Prostate gland (tissue), 2 donors: Measurements from ENCODE around the gene MNT.

Experiments used
- POLR2A ChIP-seq: fragments of 450-650 bp; IDR thresholded peaks from one replicate; pipeline ENCODE4 v1.6.1; 2016; ENCODE audit warnings: antibody characterized with exemption, mild to moderate bottlenecking
- POLR2AphosphoS5 ChIP-seq: sonication (generic); formaldehyde crosslinking; IDR thresholded peaks from one replicate; pipeline ENCODE4 v1.6.1; 2017; ENCODE audit warnings: antibody characterized with exemption
- TF ChIP-seq, protein P1 (sequence below), 4 experiments: fragments of 200-600 bp in 2 of 4; fragments of 450-650 bp in 2 of 4; sonication (generic) in 2 of 4; IDR thresholded peaks; 1 replicate in 3 of 4; 2 replicates in 1 of 4; pipeline ENCODE4 v1.5.1; 2016 to 2019; ENCODE audit warnings: antibody characterized with exemption in 4 of 4, mild to moderate bottlenecking in 2 of 4, moderate library complexity in 2 of 4

DNA sequence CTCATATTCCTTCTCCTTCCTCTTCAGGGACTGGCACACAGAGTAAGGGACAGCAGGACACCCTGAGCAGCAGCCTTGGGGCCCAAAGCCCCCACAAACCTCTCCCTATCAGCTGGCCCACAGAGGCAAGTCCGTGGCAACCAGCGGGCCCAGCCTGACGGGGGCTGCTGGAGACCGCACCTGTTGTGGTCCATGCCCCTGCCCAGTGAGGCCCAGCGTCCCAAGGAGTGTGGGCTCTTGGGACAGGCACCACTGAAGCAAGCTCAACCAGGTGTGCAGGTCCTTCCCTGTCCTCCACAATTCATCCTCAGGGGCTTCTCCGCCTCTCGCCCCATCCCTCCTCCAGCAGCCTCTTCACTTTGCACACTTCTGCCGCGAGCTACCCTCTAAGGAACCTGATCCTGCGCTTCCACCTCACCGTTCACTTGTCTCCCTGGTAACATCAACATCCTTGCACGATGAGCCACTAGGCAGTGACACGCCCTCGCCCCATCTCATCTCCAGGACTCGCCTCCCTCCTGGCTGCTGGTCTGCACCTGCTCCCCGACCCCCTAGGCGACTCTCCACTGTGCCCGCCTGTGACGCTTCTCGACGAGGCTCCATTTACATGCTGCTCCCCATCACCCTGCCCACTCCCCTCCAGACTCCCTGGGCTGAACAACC, 12.7 kb downstream of the MNT start:
- TF ChIP-seq POLR2A (no peak), POLR2AphosphoS5 (no peak)
- TF ChIP-seq, protein P1, sequence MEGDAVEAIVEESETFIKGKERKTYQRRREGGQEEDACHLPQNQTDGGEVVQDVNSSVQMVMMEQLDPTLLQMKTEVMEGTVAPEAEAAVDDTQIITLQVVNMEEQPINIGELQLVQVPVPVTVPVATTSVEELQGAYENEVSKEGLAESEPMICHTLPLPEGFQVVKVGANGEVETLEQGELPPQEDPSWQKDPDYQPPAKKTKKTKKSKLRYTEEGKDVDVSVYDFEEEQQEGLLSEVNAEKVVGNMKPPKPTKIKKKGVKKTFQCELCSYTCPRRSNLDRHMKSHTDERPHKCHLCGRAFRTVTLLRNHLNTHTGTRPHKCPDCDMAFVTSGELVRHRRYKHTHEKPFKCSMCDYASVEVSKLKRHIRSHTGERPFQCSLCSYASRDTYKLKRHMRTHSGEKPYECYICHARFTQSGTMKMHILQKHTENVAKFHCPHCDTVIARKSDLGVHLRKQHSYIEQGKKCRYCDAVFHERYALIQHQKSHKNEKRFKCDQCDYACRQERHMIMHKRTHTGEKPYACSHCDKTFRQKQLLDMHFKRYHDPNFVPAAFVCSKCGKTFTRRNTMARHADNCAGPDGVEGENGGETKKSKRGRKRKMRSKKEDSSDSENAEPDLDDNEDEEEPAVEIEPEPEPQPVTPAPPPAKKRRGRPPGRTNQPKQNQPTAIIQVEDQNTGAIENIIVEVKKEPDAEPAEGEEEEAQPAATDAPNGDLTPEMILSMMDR (IDR thresholded peaks at IDR 0.05): no peak
